Activated CD4-positive, alpha-beta T cell treated with anti-CD3 and anti-CD28 coated beads, Interleukin-2, amount 50 U/mL, for 24 hours (primary cell): ENCODE measurements around the gene CCDC33.
"Not testable (repeated sequence)": the region's sequence is repeated elsewhere in the genome, so short reads cannot be mapped to it uniquely, and the experiment has no call there.

Experiments
- DNase-seq, 2 donors: peaks; one replicate each; pipeline ENCODE4 v3.0.0-alpha.2; 2020; ENCODE audit warnings: low read depth in 1 of 2, low spot score in 1 of 2

CCDC33 gene

DNA sequence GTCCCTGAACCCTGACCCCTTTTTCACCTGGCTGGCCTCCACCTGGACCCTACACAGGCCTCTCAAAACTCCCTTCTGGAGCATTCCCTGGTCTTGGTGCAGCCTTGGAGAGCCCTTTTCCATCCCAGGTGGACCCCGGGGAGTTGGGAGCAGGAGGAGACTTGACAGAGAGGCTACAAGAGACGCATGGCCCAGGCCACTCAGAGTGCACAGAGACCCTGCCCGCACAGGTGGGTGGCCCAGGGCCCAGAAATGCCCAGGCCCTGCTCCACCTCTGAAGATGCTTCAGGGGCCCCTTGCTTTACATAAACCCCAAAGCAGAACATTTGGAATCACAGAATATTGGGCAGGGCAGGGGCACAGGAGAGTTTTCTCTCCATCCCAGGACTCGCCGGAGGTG lies 97.0 kb downstream of the CCDC33 start:
- no peak for DNase-seq

DNA sequence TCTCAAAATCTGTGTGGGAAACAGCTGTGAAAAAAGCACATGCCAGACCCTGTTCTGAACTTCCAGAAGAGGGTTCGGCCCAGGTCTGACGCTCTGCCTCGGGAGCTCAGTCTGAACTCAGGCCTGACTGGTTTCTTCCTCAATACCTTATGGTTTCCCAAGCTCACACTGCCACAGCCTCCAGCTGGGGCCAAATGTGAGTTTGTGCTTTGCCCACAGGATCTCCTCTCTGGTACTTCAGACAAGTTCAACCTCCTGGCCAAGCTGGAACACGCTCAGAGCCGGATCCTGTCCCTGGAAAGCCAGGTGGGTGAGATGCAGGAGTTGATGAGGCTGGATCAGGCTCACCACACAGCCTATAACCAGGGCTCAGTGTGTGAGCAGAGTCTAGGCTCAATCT lies 97.5 kb downstream of the CCDC33 start:
- DNase-seq: no peak

DNA sequence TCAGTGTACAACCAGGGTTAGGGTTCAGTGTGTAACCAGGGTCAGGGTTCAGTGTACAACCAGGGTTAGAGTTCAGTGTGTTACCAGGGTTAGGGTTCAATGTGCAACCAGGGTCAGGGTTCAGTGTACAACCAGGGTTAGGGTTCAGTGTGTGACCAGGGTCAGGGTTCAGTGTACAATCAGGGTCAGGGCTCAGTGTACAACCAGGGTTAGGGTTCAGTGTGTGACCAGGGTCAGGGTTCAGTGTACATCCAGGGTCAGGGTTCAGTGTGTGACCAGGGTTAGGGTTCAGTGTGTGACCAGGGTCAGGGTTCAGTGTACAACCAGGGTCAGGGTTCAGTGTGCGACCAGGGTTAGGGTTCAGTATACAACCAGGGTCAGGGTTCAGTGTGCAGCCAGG lies 98.0 kb downstream of the CCDC33 start:
- DNase-seq: no peak

DNA sequence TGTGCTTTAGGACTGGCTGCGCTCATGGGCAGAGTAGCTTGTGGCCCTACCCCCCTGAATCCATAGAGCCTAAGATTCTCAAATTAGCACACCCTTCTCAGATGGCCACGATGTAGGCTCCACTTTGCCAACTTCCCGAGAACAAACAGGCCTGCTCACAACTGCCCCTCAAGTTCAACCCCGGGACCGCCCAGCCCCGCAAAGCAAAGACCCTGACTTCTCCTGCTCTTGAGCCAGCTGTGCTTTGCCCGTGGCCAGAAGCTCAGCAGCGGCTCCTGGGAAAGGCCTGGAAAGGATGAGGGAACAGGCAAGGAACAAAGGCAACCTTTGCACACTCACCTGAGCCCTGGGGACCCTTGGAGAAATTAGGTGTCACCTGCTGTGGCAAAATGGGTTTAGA lies 99.3 kb downstream of the CCDC33 start:
- no peak for DNase-seq

DNA sequence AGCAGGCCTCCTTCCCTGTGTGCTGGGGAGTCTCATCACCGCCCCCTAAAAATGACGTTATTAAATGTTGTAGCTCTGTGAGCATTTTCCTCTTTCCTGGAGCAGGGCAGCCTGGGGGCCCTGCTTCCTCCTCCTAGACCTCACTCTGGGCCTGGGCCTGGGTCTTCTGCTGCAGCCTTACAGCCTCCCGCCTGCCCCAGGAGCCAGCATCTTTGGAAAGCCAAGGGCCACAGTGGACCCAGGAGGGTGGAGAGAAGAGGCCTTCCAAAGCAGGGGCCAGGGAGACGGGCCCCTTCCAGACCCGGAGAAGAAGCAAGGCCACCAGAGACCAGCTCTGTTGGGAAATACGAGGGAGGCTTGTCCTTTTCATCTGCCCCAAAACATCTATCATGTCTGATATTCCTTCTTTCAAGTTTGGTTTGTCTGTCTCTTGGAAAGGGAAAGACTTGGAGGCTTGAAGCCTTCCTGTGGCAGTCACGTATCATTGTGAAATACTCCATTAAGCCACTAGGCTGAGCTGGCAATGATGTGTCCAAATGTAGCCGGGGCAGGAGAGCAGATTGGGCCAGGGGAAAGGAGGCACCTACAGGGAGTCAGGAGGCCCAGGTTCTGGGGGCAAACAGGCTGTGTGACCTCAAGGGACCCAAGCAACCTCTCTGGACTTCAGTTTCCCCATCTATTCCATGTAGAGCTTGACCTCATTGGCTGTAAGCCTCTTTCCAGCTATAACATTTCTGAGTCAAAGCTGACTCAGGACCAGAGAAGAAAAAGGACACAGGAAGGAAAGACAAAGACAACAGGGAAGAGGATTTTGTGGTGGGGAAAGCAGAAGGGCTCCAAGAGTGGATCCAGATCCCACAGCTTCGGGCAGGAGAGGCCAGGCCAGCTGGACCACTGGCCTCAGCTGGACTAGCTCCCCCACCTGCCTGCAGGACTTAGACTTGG lies 100.2 kb downstream of the CCDC33 start:
- DNase-seq: no peak

DNA sequence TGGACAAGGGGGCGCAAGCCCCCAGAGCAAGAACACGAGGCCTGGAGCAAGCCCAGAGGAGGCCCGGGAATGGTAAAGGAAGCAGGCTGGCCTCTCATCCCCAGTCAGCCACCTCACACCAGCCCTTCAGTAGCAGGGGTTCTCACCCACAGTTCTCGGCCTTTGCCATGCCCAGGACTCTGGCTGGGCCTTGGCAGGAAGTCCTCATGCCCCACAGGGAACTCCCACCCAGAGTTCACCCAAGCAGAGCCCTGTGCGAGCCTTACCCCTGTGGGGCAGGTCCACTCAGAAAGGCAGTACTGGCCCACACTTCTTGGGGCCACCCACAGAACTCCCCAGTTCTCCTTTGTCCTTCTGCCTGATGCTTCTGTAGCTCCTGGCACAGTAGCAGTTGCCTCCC lies 101.0 kb downstream of the CCDC33 start:
- DNase-seq: no peak

DNA sequence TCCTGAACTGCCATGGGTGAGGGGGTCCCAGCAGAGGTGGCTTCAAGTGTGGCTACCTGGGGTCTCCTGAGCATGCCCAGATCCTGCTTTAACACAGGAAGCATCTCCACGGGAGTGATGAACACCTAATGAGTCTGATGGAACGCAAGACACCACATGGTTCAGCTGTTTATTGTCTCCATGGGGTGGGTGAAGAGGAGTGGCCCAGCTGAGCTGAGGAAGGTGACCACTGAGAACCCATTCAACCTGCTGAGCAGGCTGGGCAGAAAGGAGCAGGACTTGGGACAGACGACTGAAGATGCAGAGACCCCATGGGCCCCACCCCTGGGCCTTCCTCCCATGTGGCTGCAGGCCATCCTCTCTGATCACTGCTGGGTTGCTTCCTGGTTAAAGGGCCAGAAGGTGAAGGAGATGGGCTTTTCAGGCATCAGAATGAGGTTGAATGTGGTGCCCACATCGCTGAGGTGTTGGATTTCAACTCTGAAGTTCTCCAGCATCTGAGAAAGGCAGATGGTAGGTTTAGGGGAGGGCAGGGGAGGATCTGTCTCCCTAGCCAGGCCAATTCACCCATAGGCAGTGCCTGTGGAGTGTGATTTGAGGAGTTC lies 101.6 kb downstream of the CCDC33 start:
- no peak for DNase-seq

DNA sequence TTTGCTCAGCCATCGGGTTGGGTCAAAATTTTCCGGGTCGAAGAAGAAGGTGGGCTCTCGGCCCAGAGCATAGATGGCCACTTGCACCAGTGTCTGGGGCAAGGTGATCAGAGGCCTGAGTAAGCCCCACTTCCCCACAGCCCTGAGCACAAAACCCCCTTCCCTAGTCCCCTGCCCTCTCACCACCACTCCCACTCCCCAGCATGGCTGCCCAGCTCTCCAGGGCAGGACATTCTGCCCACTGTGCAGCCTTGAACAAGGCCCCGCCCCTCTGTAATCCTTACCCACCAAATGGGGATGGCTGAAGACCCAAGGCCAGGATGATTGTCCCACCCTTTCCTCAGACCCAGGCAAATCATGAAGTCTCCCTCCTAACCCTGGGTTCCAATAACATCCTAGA lies 102.5 kb downstream of the CCDC33 start:
- DNase-seq: no peak

DNA sequence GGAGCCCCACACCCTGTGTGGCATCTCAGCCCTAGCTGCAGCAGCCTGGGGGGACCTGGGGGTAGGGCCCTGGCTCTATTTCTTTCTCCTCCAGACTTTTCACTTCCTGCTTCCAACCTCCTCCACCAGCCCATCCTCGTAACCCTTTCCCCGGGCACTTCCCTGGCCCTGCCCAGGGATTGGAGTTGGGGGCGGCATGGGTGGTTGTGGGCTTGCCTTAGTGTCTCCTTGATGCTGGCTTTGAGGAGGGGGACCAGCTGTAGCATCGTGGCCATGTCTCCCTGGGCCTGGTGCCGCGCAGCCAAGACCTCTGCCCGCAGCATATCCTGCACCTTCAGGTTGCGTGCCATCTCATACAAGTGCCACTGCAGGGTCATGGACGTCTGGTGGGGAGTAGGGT lies 103.2 kb downstream of the CCDC33 start:
- DNase-seq: no peak

DNA sequence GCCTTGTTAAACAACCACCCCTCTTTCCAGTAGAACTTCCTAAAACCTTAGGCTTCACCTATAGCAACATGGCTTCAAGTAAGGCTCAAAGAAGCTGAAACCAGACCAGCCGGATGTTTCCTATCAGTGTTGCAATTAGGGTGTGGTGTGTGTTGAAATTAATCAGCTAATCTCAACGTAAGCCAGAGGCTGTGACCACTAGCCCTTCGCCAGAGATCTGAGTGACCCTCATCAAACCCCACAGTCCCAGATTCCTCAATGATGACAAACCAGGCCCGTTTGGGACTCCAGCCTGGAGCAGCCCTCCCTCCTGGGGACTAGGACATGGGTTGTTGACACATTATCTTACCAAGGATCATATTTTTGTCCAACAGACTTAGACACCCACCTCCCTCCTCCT lies 104.0 kb downstream of the CCDC33 start:
- no peak for DNase-seq

DNA sequence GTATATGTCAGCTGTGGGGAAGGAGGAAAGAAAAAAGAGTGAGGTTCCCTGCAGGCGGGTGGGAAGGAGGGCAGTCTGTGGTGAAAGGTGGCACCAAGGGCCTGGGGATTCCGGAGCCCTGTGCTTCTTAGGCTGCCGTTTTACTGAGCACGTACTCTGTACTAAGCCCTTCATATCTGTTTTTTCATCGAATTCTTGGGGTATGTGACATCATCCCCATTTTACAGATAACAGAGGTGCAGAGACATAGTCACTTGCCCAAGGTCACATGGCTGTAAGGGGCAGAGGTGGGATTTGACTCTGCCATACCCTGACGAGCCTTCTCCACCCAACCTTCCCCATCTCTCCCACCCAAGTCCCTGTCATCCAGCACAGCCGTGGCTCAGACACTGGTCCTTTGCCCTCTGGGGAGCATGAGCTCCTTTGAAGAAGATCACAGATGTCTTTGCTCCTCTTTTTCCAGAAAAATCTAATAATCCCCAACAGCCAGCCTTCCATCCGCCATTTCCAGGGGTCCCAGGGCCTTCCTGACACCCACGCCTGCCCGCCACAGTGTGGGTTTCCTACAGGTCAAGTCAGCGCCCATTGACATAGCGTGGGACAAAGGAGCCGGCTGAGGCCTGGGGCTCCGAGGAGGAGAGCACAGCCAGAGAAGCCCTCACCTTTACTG lies 107.1 kb downstream of the CCDC33 start:
- no peak for DNase-seq

DNA sequence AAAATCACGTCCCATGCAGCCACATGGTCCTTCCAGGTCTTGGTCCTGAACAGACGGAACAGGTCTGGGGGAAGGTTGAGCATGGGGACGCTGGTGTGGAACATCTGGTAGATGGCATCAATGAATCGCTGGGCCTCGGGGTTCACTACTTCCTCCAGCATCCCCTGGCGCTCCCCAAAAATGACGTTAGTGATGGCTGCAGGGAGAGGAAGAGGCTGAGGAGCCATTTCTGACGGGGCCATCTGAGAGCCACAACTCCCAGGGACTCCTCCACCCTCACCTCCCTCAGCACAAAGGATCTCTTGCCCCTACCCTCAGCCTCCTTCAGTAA lies 107.6 kb downstream of the CCDC33 start:
- DNase-seq: no peak

DNA sequence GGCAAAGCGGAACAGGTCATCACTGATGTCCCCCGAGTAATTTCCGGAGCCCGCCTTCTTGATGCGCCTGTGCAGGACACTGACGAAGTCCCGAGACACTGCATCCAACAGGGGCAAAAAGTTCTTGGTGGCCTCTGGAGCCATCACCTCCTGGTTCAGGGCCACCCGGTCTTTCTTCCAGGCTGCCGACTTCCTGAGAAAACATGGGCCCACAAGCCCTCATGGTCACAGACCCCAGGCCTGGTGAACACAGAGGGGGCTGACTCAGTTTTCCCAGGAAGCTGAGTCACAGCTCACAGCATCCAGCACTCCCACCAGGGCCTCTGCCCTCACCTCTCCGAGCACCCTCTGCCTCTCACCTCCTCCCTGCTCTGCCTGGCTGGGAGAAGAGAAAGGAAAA lies 108.9 kb downstream of the CCDC33 start:
- no peak for DNase-seq

DNA sequence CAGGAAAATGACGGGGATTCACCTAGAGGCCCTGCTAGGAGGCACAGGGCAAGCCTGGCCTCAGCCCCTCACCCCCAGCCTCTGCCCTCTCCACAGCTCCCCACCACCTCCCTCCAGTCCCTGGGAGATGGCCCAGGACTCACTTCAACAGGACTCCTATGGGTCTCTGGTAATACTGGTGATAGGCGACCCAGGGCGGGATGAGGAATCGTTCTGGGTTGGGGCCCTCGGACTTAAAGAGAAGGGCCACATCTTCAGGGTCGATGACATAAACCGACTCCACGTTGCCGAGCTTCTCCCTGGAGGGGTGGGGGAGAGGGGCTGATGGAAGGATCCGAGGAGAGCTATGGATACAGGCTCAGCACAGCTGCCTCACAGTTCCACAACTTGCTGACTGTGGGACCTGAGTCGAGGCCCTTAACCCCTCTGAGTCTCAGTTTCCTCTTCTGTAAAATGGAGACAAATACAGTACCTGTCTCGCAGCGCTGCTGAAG lies 111.7 kb downstream of the CCDC33 start:
- DNase-seq: no peak

DNA sequence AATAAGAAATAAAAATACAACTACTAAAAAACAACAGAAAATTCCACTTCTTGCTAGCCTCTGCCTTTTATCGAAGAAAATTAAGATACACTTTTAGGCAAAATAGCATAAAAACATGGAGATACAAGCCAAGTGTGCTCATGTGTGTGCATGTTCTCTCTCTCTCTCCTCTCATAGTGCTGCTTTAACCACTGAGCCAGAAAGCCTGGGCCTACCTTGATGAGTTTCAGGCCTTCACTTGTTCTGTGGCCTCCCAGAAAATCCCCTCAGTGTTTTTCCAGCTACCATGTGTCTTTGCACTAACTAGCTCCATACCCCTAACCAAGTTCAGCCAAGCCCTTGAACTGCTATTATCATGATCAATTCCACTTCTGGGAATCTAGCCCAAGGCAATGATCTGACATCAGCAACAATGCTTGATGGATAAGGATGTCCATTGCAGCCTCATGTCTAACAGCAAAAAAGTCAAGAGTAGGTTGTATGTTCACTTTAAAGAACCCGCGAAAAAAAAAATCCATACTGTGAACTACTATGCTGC lies 113.2 kb downstream of the CCDC33 start:
- DNase-seq: no peak

DNA sequence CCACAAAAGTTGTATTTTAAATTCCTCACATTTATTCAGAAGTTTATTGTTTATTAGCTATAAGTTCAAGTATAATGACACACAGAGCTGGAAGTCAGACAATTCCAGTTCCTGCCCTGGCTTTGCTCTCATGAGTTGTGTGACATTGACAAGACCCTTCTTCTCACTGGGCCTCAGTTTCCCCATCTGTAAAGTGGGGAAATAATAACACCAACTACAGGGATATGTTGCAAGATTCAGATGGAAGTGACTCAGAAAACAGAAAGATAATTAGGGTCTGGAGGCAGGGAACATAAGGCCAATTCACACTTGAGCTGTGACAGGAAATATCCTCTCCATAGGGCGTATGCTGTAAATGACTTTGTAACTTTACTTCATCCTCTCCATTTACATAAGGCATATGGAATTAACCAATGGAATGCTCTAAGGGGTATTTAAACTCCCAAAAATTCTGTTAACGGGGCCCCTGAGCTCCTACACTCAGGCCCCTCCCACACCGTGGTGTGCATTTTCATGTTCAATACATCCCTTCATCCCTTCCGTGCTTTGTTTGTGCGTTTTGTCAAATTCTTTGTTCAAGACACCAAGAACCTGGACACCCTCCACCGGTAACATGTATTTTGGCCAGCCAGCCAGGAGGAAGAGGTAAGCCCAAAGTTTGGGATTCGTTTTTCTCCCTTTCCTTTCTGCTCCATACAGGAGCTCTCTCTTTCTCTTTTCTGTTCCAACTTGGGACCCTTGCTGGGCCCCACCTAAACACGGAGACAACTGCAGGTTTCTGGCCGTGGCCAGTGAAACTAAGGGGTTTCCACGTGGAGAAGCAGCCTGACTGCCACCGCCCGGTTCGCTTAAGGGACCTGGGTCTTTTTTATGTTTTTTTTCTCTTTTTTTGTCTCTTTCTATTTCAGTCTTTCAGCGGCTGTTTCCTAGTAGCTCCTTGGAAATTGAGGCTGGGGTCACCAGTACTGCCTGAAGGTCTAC lies 114.5 kb downstream of the CCDC33 start:
- DNase-seq: no peak

DNA sequence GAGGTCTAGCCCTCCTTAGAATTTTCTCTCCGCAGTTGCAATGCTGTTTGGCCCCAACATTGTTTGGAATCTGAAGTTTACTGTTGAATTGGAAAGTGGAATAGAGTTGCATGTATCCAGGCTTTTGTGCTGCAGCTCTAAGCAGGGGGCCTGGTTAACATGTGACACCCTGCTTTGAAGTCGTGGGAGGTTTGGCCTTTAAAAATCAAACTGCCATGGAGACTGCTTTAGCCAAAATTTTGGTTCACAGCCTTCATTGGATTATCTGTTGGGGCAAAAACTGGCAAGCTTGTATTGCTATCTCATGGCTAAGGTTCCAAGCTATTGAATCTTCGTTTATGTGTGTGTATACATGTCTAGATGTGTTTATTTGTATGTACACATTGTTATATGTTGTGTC lies 115.5 kb downstream of the CCDC33 start:
- no peak for DNase-seq

DNA sequence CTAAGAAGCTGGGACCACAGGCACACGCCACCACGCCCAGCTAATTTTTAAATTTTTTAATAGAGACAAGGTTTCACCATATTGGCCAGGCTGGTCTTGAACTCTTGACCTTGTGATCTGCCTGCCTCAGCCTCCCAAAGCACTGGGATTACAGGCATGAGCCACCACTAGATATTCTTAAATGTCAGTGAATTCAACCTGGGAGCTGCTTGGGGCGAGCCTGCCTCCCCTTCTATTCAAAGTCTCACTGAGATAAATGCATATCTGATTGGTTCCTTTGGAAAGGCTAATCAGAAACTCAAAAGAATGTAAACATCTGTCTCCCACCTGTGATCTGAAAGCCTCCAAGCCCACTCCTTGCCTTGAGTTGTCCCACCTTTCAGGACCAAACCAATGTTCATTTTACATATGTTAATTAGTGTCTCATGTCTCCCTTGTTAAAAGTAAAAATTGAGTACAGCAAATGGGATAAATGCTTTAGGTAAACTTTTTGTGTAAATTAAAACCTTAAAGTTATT lies 116.3 kb downstream of the CCDC33 start:
- DNase-seq: no peak

DNA sequence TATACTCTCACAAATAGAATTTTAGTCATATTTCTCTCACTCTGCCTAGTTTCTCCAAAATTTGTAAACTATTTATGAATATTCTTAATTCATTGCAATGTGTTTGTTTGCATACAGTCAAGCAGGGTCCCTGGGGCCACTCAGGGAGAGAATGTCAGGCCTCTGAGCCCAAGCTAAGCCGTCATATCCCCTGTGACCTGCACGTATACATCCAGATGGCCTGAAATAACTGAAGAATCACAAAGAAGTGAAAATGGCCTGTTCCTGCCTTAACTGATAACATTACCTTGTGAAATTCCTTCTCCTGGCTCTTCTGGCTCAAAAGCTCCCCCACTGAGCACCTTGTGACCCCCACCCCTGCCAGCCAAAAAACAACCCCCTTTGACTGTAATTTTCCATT lies 117.9 kb downstream of the CCDC33 start:
- DNase-seq: not testable (repeated sequence)

DNA sequence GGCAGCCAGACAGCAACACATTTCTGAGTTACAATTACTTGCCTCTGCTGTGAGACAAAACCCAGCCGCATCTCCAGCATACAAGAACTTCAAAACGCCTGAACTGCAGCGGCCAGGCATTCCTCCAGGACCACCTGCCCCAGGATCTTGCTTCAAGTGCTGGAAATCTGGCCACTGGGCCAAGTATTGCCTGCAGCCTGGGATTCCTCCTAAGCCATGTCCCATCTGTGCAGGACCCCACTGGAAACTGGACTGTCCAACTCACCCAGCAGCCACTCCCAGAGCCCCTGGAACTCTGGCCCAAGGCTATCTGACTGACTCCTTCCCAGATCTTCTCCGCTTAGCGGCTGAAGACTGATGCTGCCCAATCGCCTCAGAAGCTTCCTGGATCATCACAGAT lies 119.9 kb downstream of the CCDC33 start:
- DNase-seq: not testable (repeated sequence)
